DND-41 (cell line): Measurements from ENCODE around the gene OVAAL.

Source experiments
- ATAC-seq: fragments of 200-7000 bp; cut with Tn5 transposase; 3 replicates; pipeline ENCODE4 v1.9.1; 2021; ENCODE audit warnings: low read depth; ENCODE audit not compliant: insufficient read depth
- DNase-seq: peaks from one replicate; pipeline ENCODE4 v3.0.0-alpha.2; 2020
- H2AFZ ChIP-seq: 2 replicates; pipeline ENCODE4 v1.6.0; 2012; ENCODE audit warnings: low read depth, low read length
- H3K27ac ChIP-seq: 2 replicates; pipeline ENCODE4 v1.5.1; 2012; ENCODE audit warnings: low read length, inconsistent platforms
- H3K27me3 ChIP-seq: fragments of 200-600 bp; sonication (generic); 2 replicates; pipeline ENCODE4 v1.6.0; 2012; ENCODE audit warnings: low read length, mild to moderate bottlenecking, inconsistent platforms; ENCODE audit not compliant: insufficient read depth, poor library complexity
- H3K36me3 ChIP-seq: 2 replicates; pipeline ENCODE4 v1.5.1; 2012; ENCODE audit warnings: low read length, inconsistent platforms; ENCODE audit not compliant: insufficient read depth
- H3K4me1 ChIP-seq: 2 replicates; pipeline ENCODE4 v1.5.1; 2012; ENCODE audit warnings: mild to moderate bottlenecking, low read length; ENCODE audit not compliant: insufficient read depth
- H3K4me2 ChIP-seq: 2 replicates; pipeline ENCODE4 v1.6.0; 2012; ENCODE audit warnings: mild to moderate bottlenecking, moderate library complexity, low read length, inconsistent platforms; ENCODE audit not compliant: insufficient read depth
- H3K4me3 ChIP-seq, 2 experiments: fragments of 200-600 bp in 1 of 2; shearing (Covaris generic) in 1 of 2; 2 replicates each; pipeline ENCODE4 v1.5.1; 2012 to 2016; ENCODE audit warnings: inconsistent platforms in 2 of 2, low read length in 2 of 2, mild to moderate bottlenecking in 2 of 2, low read depth in 1 of 2, moderate library complexity in 1 of 2
- H3K79me2 ChIP-seq: 2 replicates; pipeline ENCODE4 v1.6.0; 2012; ENCODE audit warnings: low read length, inconsistent platforms; ENCODE audit not compliant: insufficient read depth
- H3K9ac ChIP-seq: 2 replicates; pipeline ENCODE4 v1.6.0; 2012; ENCODE audit warnings: low read depth, mild to moderate bottlenecking, inconsistent platforms, low read length, moderate library complexity
- H3K9me3 ChIP-seq: 2 replicates; pipeline ENCODE4 v1.5.1; 2012; ENCODE audit warnings: low read length, moderate library complexity, mild to moderate bottlenecking, inconsistent platforms; ENCODE audit not compliant: insufficient read depth, severe bottlenecking
- H4K20me1 ChIP-seq: 2 replicates; pipeline ENCODE4 v1.6.0; 2012; ENCODE audit warnings: low read length; ENCODE audit not compliant: insufficient read depth
- CTCF ChIP-seq: IDR thresholded peaks from 2 replicates; pipeline ENCODE4 v1.5.1; 2012; ENCODE audit warnings: borderline replicate concordance, low read length, moderate library complexity, mild to moderate bottlenecking; ENCODE audit not compliant: poor library complexity, severe bottlenecking; ENCODE audit errors: extremely low read depth
- EZH2 ChIP-seq: IDR thresholded peaks from 3 replicates; pipeline ENCODE4 v1.6.1; 2012; ENCODE audit warnings: borderline replicate concordance, low read depth, mild to moderate bottlenecking, moderate library complexity, low read length, inconsistent platforms; ENCODE audit not compliant: severe bottlenecking

Gene OVAAL

GRCh38 chr1:180595966-180596365 is 37.2 kb downstream of the OVAAL start:
- Histone ChIP-seq H3K4me1 (no peaks in the 10 kb centered on the region), H2AFZ (no peak overlapping the region), H3K79me2 (no peaks in the 10 kb centered on the region), H3K27me3 (no peaks in the 10 kb centered on the region), H3K4me2 (no peak overlapping the region), H3K27ac (no peak overlapping the region), H3K9me3 (no peaks in the 10 kb centered on the region), H4K20me1 (no peaks in the 10 kb centered on the region), H3K36me3 (no peaks in the 10 kb centered on the region), H3K9ac (no peak overlapping the region), H3K4me3 (no peak overlapping the region)
- no peak for DNase-seq
- TF ChIP-seq CTCF: no peak
- TF ChIP-seq EZH2: no peak
- no peak for ATAC-seq

DNA sequence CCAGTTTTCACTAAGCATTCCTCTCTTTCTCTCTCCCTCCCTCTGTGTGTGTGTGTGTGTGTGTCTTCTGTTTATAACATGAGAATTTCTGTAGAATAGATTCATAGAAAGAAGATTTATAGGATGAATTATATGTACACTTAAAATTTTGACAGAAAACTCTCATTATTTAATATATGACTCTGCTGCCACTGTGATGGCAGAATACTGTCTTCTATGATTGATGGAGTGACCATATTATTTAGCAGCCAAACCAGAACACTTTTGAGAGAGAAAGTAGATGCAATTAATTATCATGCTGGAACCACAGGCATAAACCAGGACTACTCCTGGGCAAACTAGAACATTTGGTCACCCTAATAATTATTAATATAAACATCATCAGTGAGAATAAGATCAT is 38.8 kb downstream of the OVAAL start:
- H3K27me3 ChIP-seq: no peaks in the 10 kb centered on the region
- H4K20me1 ChIP-seq: no peaks in the 10 kb centered on the region
- no peaks in the 10 kb centered on the region for H3K79me2 ChIP-seq
- no peak overlapping the region for H3K4me3 ChIP-seq
- no peak overlapping the region for H3K4me2 ChIP-seq
- no peak for DNase-seq
- no peak overlapping the region for H3K9ac ChIP-seq
- H3K27ac ChIP-seq: no peak overlapping the region
- no peaks in the 10 kb centered on the region for H3K4me1 ChIP-seq
- ATAC-seq: no peak
- TF ChIP-seq CTCF: no peak
- TF ChIP-seq EZH2: no peak
- H3K36me3 ChIP-seq: no peaks in the 10 kb centered on the region
- no peak overlapping the region for H2AFZ ChIP-seq
- no peaks in the 10 kb centered on the region for H3K9me3 ChIP-seq

DNA sequence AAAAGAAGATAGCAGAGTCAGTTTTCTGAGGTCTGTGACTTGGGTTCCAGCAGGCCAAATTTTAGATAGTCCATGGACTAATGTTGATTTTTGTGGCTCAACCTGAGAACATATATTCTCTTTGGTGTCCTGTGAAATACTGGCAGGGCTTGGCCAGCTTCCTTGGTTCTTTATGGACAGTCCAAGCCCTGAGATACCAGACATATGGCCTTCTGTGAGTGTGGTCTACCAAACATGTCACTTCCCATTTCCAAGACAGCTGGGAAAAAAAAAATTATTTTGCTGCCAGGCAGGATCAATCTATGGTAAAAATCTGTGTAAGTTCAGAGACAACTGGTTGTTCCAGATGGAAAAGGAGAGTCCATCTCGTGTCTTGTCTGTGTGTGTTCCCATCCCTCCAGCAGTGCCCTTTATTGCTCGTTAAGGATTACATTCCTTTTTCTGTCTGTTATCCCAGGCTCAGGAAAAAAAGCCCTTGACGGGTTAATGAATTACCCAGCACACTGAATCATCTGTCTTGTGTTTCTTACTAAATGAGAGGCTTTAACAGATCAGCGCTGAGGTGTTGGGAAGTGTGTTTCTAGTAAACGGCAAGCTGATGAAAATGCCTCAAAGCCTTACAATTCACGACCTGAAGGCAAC is 39.7 kb downstream of the OVAAL start:
- TF ChIP-seq CTCF (no peak), EZH2 (no peak)
- H4K20me1 ChIP-seq: no peaks in the 10 kb centered on the region
- ATAC-seq: no peak
- no peak for DNase-seq
- no peak overlapping the region for H2AFZ ChIP-seq
- no peak overlapping the region for H3K4me2 ChIP-seq
- H3K4me1 ChIP-seq: no peaks in the 10 kb centered on the region
- no peaks in the 10 kb centered on the region for H3K36me3 ChIP-seq
- H3K9ac ChIP-seq: no peak overlapping the region
- no peaks in the 10 kb centered on the region for H3K9me3 ChIP-seq
- H3K27me3 ChIP-seq: no peaks in the 10 kb centered on the region
- no peaks in the 10 kb centered on the region for H3K79me2 ChIP-seq
- no peak overlapping the region for H3K27ac ChIP-seq
- no peak overlapping the region for H3K4me3 ChIP-seq

GRCh38 chr1:180600343-180600742 is 41.6 kb downstream of the OVAAL start:
- Histone ChIP-seq H3K27me3 (no peaks in the 10 kb centered on the region), H3K4me1 (no peaks in the 10 kb centered on the region), H3K79me2 (no peaks in the 10 kb centered on the region), H3K9me3 (no peaks in the 10 kb centered on the region), H3K9ac (no peak overlapping the region), H2AFZ (no peak overlapping the region), H3K27ac (no peak overlapping the region), H3K36me3 (no peaks in the 10 kb centered on the region), H4K20me1 (no peaks in the 10 kb centered on the region), H3K4me3 (no peak overlapping the region), H3K4me2 (no peak overlapping the region)
- DNase-seq: no peak
- no peak for TF ChIP-seq EZH2
- TF ChIP-seq CTCF: no peak
- no peak for ATAC-seq
